Gastrocnemius medialis (tissue), 4 donors: ENCODE measurements around the gene PTPN13. TPM values are rescaled to one million over a fixed set of nuclear protein-coding genes. Genes with fewer than 3 reads are reported as not detected.

ENCODE experiments used
- ATAC-seq, 2 donors: fragments of 150-250 bp; one replicate each; pipeline ENCODE4 v1.9.1; 2016
- DNase-seq, 2 donors: peaks; one replicate each; pipeline ENCODE4 v3.0.0-alpha.2; 2019
- H3K27ac ChIP-seq, 4 donors: fragments of 200-600 bp; sonication (generic); 1 replicate in 1 of 4; 2 replicates in 3 of 4; pipeline ENCODE4 v1.5.1; 2016 to 2018; ENCODE audit warnings: mild to moderate bottlenecking in 2 of 4, moderate library complexity in 1 of 4
- H3K27me3 ChIP-seq, 3 donors: fragments of 200-600 bp; sonication (generic) in 2 of 3; 1 replicate in 1 of 3; 2 replicates in 2 of 3; pipeline versions ENCODE4 v1.5.1 to v1.6.0; 2016 to 2019; ENCODE audit warnings: mild to moderate bottlenecking in 1 of 3, moderate library complexity in 1 of 3
- H3K36me3 ChIP-seq, 2 donors: fragments of 200-600 bp; sonication (generic) in 1 of 2; one replicate each; pipeline ENCODE4 v1.5.1; 2017 to 2018
- H3K4me1 ChIP-seq, 2 donors: fragments of 200-600 bp; sonication (generic) in 1 of 2; one replicate each; pipeline ENCODE4 v1.5.1; 2016 to 2017; ENCODE audit warnings: mild to moderate bottlenecking in 2 of 2
- H3K4me3 ChIP-seq, 4 donors: fragments of 200-600 bp; sonication (generic) in 3 of 4; 1 replicate in 1 of 4; 2 replicates in 3 of 4; pipeline ENCODE4 v1.5.1; 2016 to 2019; ENCODE audit warnings: mild to moderate bottlenecking in 2 of 4
- H3K9me3 ChIP-seq, 3 donors: fragments of 200-600 bp; sonication (generic) in 2 of 3; 1 replicate in 1 of 3; 2 replicates in 2 of 3; pipeline ENCODE4 v1.5.1; 2016 to 2019
- CTCF ChIP-seq, 5 experiments: fragments of 450-650 bp in 3 of 5; fragments of 200-600 bp in 2 of 5; sonication (generic) in 2 of 5; IDR thresholded peaks in 4 of 5; conservative IDR thresholded peaks in 1 of 5; 1 replicate in 4 of 5; 2 replicates in 1 of 5; pipeline ENCODE4 v1.5.1; 2016 to 2019; ENCODE audit warnings: antibody characterized with exemption in 5 of 5, mild to moderate bottlenecking in 3 of 5, moderate library complexity in 3 of 5
- POLR2A ChIP-seq, 2 donors: fragments of 450-650 bp; IDR thresholded peaks; one replicate each; pipeline ENCODE4 v1.6.1; 2017; ENCODE audit warnings: antibody characterized with exemption in 2 of 2, mild to moderate bottlenecking in 2 of 2, moderate library complexity in 2 of 2
- in situ Hi-C, 4 donors: fragments of 200-750 bp; cut with MboI; loops; one replicate each; pipeline versions ENCODE4 v1.15.0 to v1.8.0; 2017; ENCODE audit warnings: low sequenced_read_pairs in 4 of 4
- intact Hi-C: fragments of 100-400 bp; cut with DNase I; formaldehyde crosslinking; loops from one replicate; pipeline ENCODE4 v1.15.1; 2023; ENCODE audit warnings: low total_unique reads
- total RNA-seq, 4 donors: library from RNA; depleted of rRNA; stranded (reverse); fragments of >200 nt; gene quantifications; one replicate each; pipeline versions ENCODE4 v1.1.0 to v1.2.3, GENCODE V29; 2016

PTPN13 gene
- 1 to 10 TPM in 3 of 4 donors, under 1 TPM in 1; 0.87 to 2.0 (median 1.6) TPM for total RNA-seq

GRCh38 chr4:86593688-86594558 lies at the start of gene PTPN13:
Gene PTPN13 (plus strand): TSS chr4:86594315. CDS start chr4:86635257, 40,942 bp downstream.
- Histone ChIP-seq H3K9me3 (no peaks in the 10 kb centered on the region), H3K27ac (peak within 1 kb of the TSS; percentile 28 to 63 (median 50)), H3K4me1 (peaks cover 5 to 9% of the 10 kb centered on the region in 2 donors), H3K4me3 (peak within 1 kb of the TSS; percentile 43 to 56 (median 52)), H3K27me3 (peaks cover 20 to 36% (median 20%) of the 10 kb centered on the region in 3 donors), H3K36me3 (no peaks in the 10 kb centered on the region)
- TF ChIP-seq POLR2A (IDR thresholded peaks at IDR 0.05) (peak; percentile 39 to 58), CTCF (IDR thresholded peaks at IDR 0.05 in 4 of 5, conservative IDR thresholded peaks at IDR 0.05 in 1 of 5) (no peak)
- DNase-seq (peak; percentile 79 to 80), ATAC-seq (peak; percentile 74 to 83)
- intact Hi-C loops, result loop anchor here (10.0 kb wide), 1 partner anchor 301 kb away; the partner anchor contains the start of gene C4orf36
- in situ Hi-C loops, result no loop called here

GRCh38 chr4:86547140-86547539 lies 47.0 kb upstream of the PTPN13 start:
- intact Hi-C loops, result no loop called here
- no peak overlapping the region for H3K27ac ChIP-seq
- ATAC-seq (no peak), DNase-seq (no peak)
- no peak for TF ChIP-seq POLR2A (IDR thresholded peaks at IDR 0.05)
- no peak for TF ChIP-seq CTCF (IDR thresholded peaks at IDR 0.05 in 4 of 5, conservative IDR thresholded peaks at IDR 0.05 in 1 of 5)
- no peaks in the 10 kb centered on the region for H3K27me3 ChIP-seq
- H3K36me3 ChIP-seq, result no peaks in the 10 kb centered on the region
- H3K4me1 ChIP-seq, result no peaks in the 10 kb centered on the region
- no peaks in the 10 kb centered on the region for H3K9me3 ChIP-seq
- in situ Hi-C loops, result no loop called here
- no peak overlapping the region for H3K4me3 ChIP-seq

- Histone ChIP-seq H3K27ac (no peak overlapping the region), H3K36me3 (no peaks in the 10 kb centered on the region), H3K9me3 (no peaks in the 10 kb centered on the region), H3K4me3 (no peak overlapping the region), H3K4me1 (no peaks in the 10 kb centered on the region), H3K27me3 (no peaks in the 10 kb centered on the region)
- no peak for DNase-seq
- intact Hi-C loops, result no loop called here
- no peak for TF ChIP-seq CTCF (IDR thresholded peaks at IDR 0.05 in 4 of 5, conservative IDR thresholded peaks at IDR 0.05 in 1 of 5)
- TF ChIP-seq POLR2A (IDR thresholded peaks at IDR 0.05), result no peak
- in situ Hi-C loops, result no loop called here
- no peak for ATAC-seq
Observed at GRCh38 chr4:86549163-86549788, 44.8 kb upstream of the PTPN13 start.

- H3K27ac ChIP-seq, result no peak overlapping the region
- ATAC-seq (no peak), DNase-seq (no peak)
- H3K4me1 ChIP-seq, result no peaks in the 10 kb centered on the region
- H3K27me3 ChIP-seq, result no peaks in the 10 kb centered on the region
- in situ Hi-C loops (no loop called here), intact Hi-C loops (no loop called here)
- no peaks in the 10 kb centered on the region for H3K36me3 ChIP-seq
- no peak overlapping the region for H3K4me3 ChIP-seq
- H3K9me3 ChIP-seq, result no peaks in the 10 kb centered on the region
- TF ChIP-seq POLR2A (IDR thresholded peaks at IDR 0.05), result no peak
Observed at GRCh38 chr4:86551387-86551786, 42.7 kb upstream of the PTPN13 start.

- ATAC-seq (no peak), DNase-seq (no peak)
- Histone ChIP-seq H3K9me3 (no peaks in the 10 kb centered on the region), H3K36me3 (no peaks in the 10 kb centered on the region), H3K4me1 (no peaks in the 10 kb centered on the region), H3K4me3 (no peak overlapping the region), H3K27ac (no peak overlapping the region), H3K27me3 (no peaks in the 10 kb centered on the region)
- in situ Hi-C loops, result no loop called here
- intact Hi-C loops, result no loop called here
- TF ChIP-seq POLR2A (IDR thresholded peaks at IDR 0.05) (no peak), CTCF (IDR thresholded peaks at IDR 0.05 in 4 of 5, conservative IDR thresholded peaks at IDR 0.05 in 1 of 5) (no peak)
Observed at GRCh38 chr4:86554646-86555045, 39.5 kb upstream of the PTPN13 start.
